Measurements from ENCODE around the gene GABRA5. TPM values are rescaled to one million over a fixed set of nuclear protein-coding genes. Genes with fewer than 3 reads are reported as not detected.

GABRA5 gene
- total and polyA plus RNA-seq, 2 experiments from 2014 or later, result 11.5 to 25.9 TPM

- no peak for TF ChIP-seq REST (IDR thresholded peaks at IDR 0.05; ENCODE audit: unreplicated experiment)
- TF ChIP-seq ZNF331 (CRISPR knock-in tag; IDR thresholded peaks at IDR 0.05; ENCODE audit: low read depth), result no peak
- TF ChIP-seq CREB1 (CRISPR knock-in tag; IDR thresholded peaks at IDR 0.05; ENCODE audit: low read depth), result no peak
These were observed 70.3 kb downstream of the GABRA5 start (continued) for GRCh38 chr15:26937134-26937533.

GRCh38 chr15:26939398-26939797, 72.5 kb downstream of the GABRA5 start:
- no peaks in the 10 kb centered on the region; the same call in 1 of the 2 replicates for H3K36me3 ChIP-seq (ENCODE audit: insufficient read depth)
- H2AFZ ChIP-seq, result no peak overlapping the region
- H4K20me1 ChIP-seq (replicated peaks; ENCODE audit: insufficient read depth), result no peaks in the 10 kb centered on the region
- no peak overlapping the region for H3K4me3 ChIP-seq
- Mint-ChIP-seq H3K4me3 (no peak overlapping the region), H3K27ac (no peak overlapping the region), H3K4me1 (peaks cover 4% of the 10 kb centered on the region), H3K36me3 (ENCODE audit: low read depth) (peaks cover 11% of the 10 kb centered on the region; the same call in 2 of the 3 replicates), H3K27me3 (ENCODE audit: insufficient read depth, low read depth, poor library complexity) (peaks cover 2% of the 10 kb centered on the region), H3K9me3 (no peaks in the 10 kb centered on the region)
- no peaks in the 10 kb centered on the region for H3K9me2 ChIP-seq (ENCODE audit: insufficient read depth)
- H3K4me2 ChIP-seq, result no peak overlapping the region
- H3F3A ChIP-seq (replicated peaks; ENCODE audit: low read depth), result no peaks in the 10 kb centered on the region
- no peak for ATAC-seq
- H3K27me3 ChIP-seq (ENCODE audit: insufficient read depth), result no peaks in the 10 kb centered on the region
- no peak overlapping the region for H3K27ac ChIP-seq (ENCODE audit: low read depth)
- no peaks in the 10 kb centered on the region for H3K4me1 ChIP-seq (ENCODE audit: insufficient read depth)
- DNase-seq (ENCODE audit: low spot score), result no peak
- H3K79me2 ChIP-seq (replicated peaks; ENCODE audit: insufficient read depth), result no peaks in the 10 kb centered on the region
- TF ChIP-seq EZH2phosphoT487 (IDR thresholded peaks at IDR 0.05; ENCODE audit: unreplicated experiment), result no peak
- TF ChIP-seq JUNB (IDR thresholded peaks at IDR 0.05; ENCODE audit: unreplicated experiment), result no peak
- no peak for TF ChIP-seq POLR2AphosphoS5 (IDR thresholded peaks at IDR 0.05; ENCODE audit: low read depth)
- no peak for TF ChIP-seq REST (IDR thresholded peaks at IDR 0.05; ENCODE audit: unreplicated experiment)
- TF ChIP-seq ZNF114 (CRISPR knock-in tag; IDR thresholded peaks at IDR 0.05), result no peak
- no peak for TF ChIP-seq ZNF331 (CRISPR knock-in tag; IDR thresholded peaks at IDR 0.05; ENCODE audit: low read depth)
- no peak for TF ChIP-seq EZH2 (IDR thresholded peaks at IDR 0.05; ENCODE audit: low read depth, unreplicated experiment)
- no peak for TF ChIP-seq ZNF462 (CRISPR knock-in tag; IDR thresholded peaks at IDR 0.05)
- TF ChIP-seq CTCF (conservative IDR thresholded peaks at IDR 0.05; ENCODE audit: low read depth in 2 of 2), result no peak

Measured in GM23338 (cell line).